KOPT-K1 (cell line): ENCODE data around the gene KCNH3.
"Not testable (repeated sequence)": the region's sequence is repeated elsewhere in the genome, so short reads cannot be mapped to it uniquely, and the experiment has no call there.

Source experiments
- H3K27ac ChIP-seq: fragments of 200-600 bp; sonication (generic); 2 replicates; pipeline ENCODE4 v1.5.1; 2016; ENCODE audit warnings: antibody characterized with exemption, mild to moderate bottlenecking, low read depth, low read length; ENCODE audit not compliant: poor library complexity, severe bottlenecking
- H3K36me3 ChIP-seq: fragments of 200-600 bp; sonication (generic); 2 replicates; pipeline ENCODE4 v1.5.1; 2017; ENCODE audit warnings: antibody characterized with exemption, mild to moderate bottlenecking, low read length, moderate library complexity; ENCODE audit not compliant: insufficient read depth
- H3K9me3 ChIP-seq: fragments of 200-600 bp; sonication (generic); 2 replicates; pipeline ENCODE4 v1.5.1; 2017; ENCODE audit warnings: antibody characterized with exemption, low read length, mild to moderate bottlenecking; ENCODE audit not compliant: insufficient read depth, poor library complexity, severe bottlenecking

The KCNH3 gene, protein sequence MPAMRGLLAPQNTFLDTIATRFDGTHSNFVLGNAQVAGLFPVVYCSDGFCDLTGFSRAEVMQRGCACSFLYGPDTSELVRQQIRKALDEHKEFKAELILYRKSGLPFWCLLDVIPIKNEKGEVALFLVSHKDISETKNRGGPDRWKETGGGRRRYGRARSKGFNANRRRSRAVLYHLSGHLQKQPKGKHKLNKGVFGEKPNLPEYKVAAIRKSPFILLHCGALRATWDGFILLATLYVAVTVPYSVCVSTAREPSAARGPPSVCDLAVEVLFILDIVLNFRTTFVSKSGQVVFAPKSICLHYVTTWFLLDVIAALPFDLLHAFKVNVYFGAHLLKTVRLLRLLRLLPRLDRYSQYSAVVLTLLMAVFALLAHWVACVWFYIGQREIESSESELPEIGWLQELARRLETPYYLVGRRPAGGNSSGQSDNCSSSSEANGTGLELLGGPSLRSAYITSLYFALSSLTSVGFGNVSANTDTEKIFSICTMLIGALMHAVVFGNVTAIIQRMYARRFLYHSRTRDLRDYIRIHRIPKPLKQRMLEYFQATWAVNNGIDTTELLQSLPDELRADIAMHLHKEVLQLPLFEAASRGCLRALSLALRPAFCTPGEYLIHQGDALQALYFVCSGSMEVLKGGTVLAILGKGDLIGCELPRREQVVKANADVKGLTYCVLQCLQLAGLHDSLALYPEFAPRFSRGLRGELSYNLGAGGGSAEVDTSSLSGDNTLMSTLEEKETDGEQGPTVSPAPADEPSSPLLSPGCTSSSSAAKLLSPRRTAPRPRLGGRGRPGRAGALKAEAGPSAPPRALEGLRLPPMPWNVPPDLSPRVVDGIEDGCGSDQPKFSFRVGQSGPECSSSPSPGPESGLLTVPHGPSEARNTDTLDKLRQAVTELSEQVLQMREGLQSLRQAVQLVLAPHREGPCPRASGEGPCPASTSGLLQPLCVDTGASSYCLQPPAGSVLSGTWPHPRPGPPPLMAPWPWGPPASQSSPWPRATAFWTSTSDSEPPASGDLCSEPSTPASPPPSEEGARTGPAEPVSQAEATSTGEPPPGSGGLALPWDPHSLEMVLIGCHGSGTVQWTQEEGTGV

GRCh38 chr12:49538510-49539403 is at the start of gene KCNH3:
Gene KCNH3 (plus strand): TSS chr12:49539030. CDS start chr12:49539417, 387 bp downstream.
- no peak within 1 kb of the TSS for H3K27ac ChIP-seq
- no peaks in the 10 kb centered on the region for H3K9me3 ChIP-seq
- no peaks in the 10 kb centered on the region for H3K36me3 ChIP-seq

DNA sequence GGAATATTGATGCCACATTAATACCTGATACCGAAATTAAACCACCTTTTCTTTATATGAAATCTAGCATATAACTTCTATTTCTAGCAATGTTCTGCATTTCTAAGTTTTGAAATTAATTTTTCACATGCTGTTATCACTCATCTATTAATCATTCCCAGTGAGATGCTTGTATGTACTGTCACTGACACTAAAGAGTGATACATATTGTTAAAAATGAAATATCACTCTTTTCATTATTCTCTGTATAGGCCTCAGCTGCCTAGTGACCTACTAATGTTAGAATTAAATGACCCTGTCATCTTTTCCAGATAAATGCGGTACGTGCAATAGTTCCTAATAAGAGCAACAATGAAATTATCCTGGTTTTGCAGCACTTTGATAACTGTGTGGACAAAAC is 49.7 kb upstream of the KCNH3 start:
- Histone ChIP-seq H3K36me3 (peaks cover 20% of the 10 kb centered on the region), H3K27ac (no peak overlapping the region)

GRCh38 chr12:49489720-49490119 is 49.1 kb upstream of the KCNH3 start:
- no peaks in the 10 kb centered on the region for H3K9me3 ChIP-seq
- H3K27ac ChIP-seq = no peak overlapping the region
- H3K36me3 ChIP-seq = peaks cover 22% of the 10 kb centered on the region

More for the DNA sequence above, 49.7 kb upstream of the KCNH3 start:
- H3K9me3 ChIP-seq = no peaks in the 10 kb centered on the region

DNA sequence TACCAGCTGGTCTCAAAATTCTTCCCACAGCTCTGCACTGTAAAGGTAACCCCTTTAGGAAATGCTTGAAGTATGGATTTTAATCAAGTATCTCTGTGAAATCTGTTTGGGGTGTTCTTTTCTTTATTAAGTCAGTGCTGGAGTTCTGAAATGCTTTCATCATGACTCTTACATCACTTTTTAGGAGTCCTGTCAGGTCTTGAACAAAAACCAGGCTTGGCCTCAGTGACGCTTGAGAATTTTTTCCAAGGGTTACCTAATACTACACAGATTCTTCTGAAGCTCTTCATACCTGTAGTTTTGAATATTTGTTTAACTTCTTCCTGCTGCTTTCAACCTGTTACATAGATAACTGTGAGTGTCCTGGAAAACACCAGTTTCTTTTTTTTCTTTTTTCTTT is 47.0 kb upstream of the KCNH3 start:
- Histone ChIP-seq H3K27ac (no peak overlapping the region), H3K9me3 (no peaks in the 10 kb centered on the region), H3K36me3 (peaks cover 35% of the 10 kb centered on the region)

GRCh38 chr12:49493900-49494299 is 44.9 kb upstream of the KCNH3 start:
- Histone ChIP-seq H3K27ac (no peak overlapping the region), H3K36me3 (peaks cover 41% of the 10 kb centered on the region)

GRCh38 chr12:49496417-49497360 is 42.1 kb upstream of the KCNH3 start:
- no peak overlapping the region for H3K27ac ChIP-seq
- H3K36me3 ChIP-seq = peaks cover 37% of the 10 kb centered on the region
- H3K9me3 ChIP-seq = no peaks in the 10 kb centered on the region

More at GRCh38 chr12:49493900-49494299, 44.9 kb upstream of the KCNH3 start:
- no peaks in the 10 kb centered on the region for H3K9me3 ChIP-seq

DNA sequence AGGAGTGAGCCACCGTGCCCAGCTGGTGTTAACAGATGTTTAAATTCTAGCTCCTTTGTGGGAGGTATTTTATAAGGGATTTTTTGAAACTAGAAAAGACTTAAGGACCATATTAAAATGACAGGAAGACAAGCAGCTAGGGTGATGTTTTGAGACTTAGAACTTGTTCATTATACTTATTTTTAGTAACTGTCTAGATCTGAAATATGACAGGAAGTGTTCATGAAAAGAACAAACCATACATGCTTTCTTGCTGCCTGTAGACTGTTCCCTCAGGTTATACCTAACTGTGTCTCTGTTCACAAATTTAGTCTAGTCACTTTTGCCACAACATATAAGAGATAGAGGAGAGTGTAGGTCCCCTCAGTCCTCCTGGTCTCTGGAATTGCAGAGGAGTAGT is 36.9 kb upstream of the KCNH3 start:
- H3K27ac ChIP-seq = no peak overlapping the region
- H3K36me3 ChIP-seq = peaks cover 40% of the 10 kb centered on the region

DNA sequence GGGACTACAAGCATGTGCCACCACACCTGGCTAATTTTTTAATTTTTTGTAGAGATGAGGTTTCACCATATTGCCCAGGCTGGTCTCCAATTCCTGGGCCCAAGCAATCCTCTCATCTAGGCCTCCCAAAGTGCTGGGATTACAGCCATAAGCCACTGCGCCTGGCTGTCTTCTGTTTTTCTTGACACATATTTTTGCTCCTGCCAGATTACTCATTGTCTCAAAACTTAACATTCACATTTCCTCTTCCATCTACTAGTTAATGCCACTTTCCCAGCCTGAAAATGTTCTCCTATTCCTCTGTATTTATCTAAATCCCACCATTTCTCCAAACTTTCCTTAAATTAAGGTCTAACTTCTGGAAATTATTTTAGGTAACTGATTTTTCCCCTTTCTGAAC is 36.2 kb upstream of the KCNH3 start:
- Histone ChIP-seq H3K36me3 (peaks cover 34% of the 10 kb centered on the region), H3K9me3 (no peaks in the 10 kb centered on the region), H3K27ac (no peak overlapping the region)

More for the DNA sequence above, 36.9 kb upstream of the KCNH3 start:
- no peaks in the 10 kb centered on the region for H3K9me3 ChIP-seq

DNA sequence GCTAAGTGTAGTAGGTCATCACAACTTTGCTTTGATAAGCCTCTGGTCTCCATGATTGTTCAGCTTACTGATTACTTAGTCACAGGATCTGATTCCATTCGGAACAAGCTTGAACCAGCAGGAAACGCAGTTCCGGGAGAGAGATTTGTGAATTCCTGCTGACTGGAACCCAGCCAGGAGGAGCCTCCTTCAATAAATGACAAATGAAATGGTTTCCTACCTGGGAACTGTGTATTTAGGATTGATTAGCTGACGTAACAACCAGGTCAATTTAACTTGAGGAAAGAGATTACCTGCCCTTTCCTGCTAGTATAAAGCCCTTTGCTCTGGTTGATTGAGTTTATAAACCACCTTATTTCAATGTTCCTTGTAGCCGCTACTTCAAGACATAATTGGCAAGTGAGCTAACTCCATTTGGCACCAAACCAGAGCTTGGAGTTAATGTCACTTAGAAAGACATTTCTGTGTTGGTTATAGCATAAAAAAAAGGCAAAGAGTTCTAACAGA is 35.1 kb upstream of the KCNH3 start:
- Histone ChIP-seq H3K9me3 (no peaks in the 10 kb centered on the region), H3K36me3 (peaks cover 34% of the 10 kb centered on the region), H3K27ac (no peak overlapping the region)

DNA sequence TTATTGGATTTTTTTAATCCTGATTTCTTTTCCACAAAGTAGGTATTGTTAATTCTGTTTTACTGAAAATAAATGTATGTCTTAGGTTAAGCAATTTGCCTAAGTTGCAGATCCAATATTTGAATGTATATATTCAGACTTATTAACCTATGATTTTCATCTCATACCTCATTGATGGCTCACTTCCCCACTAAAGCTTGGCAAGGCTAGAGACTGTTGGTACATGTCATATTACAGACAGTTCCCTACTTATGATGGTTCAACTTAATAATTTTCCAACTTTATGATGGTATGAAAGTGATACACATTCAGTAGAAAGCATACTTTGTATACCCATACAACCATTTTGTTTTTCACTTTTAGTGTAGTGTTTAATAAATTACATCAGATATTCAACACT is 33.2 kb upstream of the KCNH3 start:
- H3K9me3 ChIP-seq = no peaks in the 10 kb centered on the region
- peaks cover 27% of the 10 kb centered on the region for H3K36me3 ChIP-seq
- no peak overlapping the region for H3K27ac ChIP-seq

GRCh38 chr12:49507139-49507538 is 31.7 kb upstream of the KCNH3 start:
- peaks cover 21% of the 10 kb centered on the region for H3K36me3 ChIP-seq

DNA sequence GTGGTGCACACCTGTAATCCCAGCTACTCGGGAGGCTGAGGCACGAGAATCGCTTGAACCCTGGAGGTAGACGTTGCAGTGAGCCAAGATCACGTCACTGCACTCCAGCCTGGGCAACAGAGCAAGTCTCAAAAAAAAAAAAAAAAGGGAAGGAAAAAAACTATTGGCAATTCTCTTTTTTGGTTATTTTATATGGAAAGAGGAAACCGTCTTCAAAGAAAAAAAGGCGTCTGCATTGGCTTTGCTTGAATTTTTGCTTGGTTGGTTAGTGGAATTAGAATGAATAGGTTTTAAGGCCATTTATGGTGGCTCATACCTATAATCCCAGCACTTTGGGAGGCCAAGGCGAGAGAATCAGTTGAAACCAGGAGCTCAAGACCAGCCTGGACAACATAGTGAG is 29.1 kb upstream of the KCNH3 start:
- not testable (repeated sequence) for H3K27ac ChIP-seq, H3K9me3 ChIP-seq
- peaks cover 12% of the 10 kb centered on the region for H3K36me3 ChIP-seq

More at GRCh38 chr12:49507139-49507538, 31.7 kb upstream of the KCNH3 start:
- Histone ChIP-seq H3K9me3 (no peaks in the 10 kb centered on the region), H3K27ac (no peak overlapping the region)

DNA sequence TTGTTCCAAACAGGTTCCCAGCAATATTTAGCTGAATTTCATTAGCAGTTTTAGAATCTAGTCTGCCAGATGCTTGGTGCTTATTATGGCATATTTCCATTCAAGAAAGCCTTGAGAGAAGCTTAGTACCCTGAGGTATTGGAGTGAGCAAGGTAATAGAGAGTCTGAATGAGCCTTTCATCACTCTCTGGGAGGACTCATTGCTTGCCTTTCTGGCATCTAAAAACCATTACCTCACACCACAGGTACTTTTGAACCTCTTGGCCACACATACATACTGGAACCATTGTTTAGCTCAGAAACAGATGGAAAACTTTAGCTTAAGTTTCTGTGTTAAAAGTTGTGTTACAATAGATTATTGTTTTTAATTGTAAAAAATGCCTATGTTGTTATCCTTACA is 27.4 kb upstream of the KCNH3 start:
- Histone ChIP-seq H3K9me3 (no peaks in the 10 kb centered on the region), H3K27ac (no peak overlapping the region), H3K36me3 (peaks cover 3% of the 10 kb centered on the region; the same call in 1 of the 2 replicates)
